ENCODE data around the gene CCDC170.
"Not testable (repeated sequence)": the region's sequence is repeated elsewhere in the genome, so short reads cannot be mapped to it uniquely, and the experiment has no call there.

CCDC170 gene

GRCh38 chr6:151501511-151502136 lies 7.8 kb downstream of the CCDC170 start:
- Histone ChIP-seq H3K9me3 (ENCODE audit: control insufficient read depth, insufficient read depth, low read length) (no peaks in the 10 kb centered on the region; the same call in 1 of the 2 replicates), H3K9ac (ENCODE audit: low read depth, low read length) (no peak overlapping the region), H3K36me3 (ENCODE audit: insufficient read depth, low read length) (no peaks in the 10 kb centered on the region), H3K4me1 (ENCODE audit: insufficient read depth, low read length) (peaks cover 18% of the 10 kb centered on the region)

DNA sequence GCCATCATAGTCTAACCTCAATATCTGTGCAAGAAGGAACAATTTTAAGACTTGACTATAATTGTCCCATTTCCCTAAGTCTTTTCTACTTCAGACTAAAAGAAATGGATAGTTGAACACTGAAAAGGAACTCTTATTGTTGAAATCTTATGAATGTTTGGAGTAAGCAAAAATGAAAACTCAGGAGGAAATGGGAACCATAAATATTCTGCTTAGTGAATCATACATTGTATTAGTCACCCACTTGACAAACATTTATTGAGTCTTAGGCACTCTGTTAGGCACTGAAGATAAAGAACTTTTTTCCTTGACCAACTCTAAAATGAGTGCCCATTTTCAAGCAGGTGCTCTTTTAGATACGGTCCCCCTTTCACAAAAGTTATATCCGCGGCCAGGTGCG lies 8.7 kb downstream of the CCDC170 start:
- no peaks in the 10 kb centered on the region for H3K36me3 ChIP-seq (ENCODE audit: insufficient read depth, low read length)
- no peaks in the 10 kb centered on the region; the same call in 1 of the 2 replicates for H3K9me3 ChIP-seq (ENCODE audit: control insufficient read depth, insufficient read depth, low read length)
- peaks cover 18% of the 10 kb centered on the region for H3K4me1 ChIP-seq (ENCODE audit: insufficient read depth, low read length)
- H3K9ac ChIP-seq (ENCODE audit: low read depth, low read length): no peak overlapping the region

DNA sequence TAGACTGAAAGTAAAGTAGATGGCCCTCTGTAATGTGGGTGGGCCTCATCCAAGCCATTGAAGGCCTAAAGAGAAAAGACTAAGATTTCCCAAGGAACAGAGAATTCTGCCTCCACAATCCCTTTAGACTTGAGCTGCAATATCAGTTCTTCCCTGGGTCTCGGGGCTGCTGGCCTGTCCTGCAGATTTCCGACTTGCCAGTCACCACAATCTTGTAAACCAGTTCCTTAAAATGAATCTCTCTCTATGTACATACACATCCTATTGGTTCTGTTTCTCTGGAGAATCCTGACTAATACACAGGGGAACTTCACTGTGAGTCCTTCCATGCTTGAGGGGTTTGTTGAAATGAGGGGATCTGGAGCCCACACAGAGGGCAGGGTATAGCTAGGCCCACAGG lies 12.9 kb downstream of the CCDC170 start:
- Histone ChIP-seq H3K36me3 (ENCODE audit: insufficient read depth, low read length) (no peaks in the 10 kb centered on the region), H3K4me1 (ENCODE audit: insufficient read depth, low read length) (peaks cover 17% of the 10 kb centered on the region), H3K9me3 (ENCODE audit: control insufficient read depth, insufficient read depth, low read length) (no peaks in the 10 kb centered on the region; the same call in 1 of the 2 replicates), H3K9ac (ENCODE audit: low read depth, low read length) (no peak overlapping the region)

DNA sequence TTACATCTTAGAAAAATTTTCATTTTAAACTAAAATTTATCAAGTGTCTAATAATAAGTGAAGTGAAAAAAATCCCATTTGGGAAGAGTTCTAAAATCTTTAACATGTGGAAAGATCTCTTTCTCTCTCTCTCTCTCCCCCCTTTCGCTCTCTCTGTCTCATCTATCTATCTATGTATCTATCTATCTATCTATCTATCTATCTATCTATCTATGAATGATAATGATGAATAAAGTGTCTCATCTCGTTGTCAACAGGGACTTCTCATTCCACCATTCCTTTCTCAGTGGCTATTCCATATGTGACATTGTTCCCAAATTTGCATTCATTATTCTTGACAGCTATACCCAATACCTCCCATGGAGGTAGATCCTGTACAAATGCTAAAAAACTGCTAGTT lies 15.2 kb downstream of the CCDC170 start:
- H3K9me3 ChIP-seq (ENCODE audit: control insufficient read depth, insufficient read depth, low read length): no peaks in the 10 kb centered on the region; the same call in 1 of the 2 replicates
- H3K4me1 ChIP-seq (ENCODE audit: insufficient read depth, low read length): peaks cover 14% of the 10 kb centered on the region
- H3K9ac ChIP-seq (ENCODE audit: low read depth, low read length): no peak overlapping the region
- H3K36me3 ChIP-seq (ENCODE audit: insufficient read depth, low read length): no peaks in the 10 kb centered on the region

DNA sequence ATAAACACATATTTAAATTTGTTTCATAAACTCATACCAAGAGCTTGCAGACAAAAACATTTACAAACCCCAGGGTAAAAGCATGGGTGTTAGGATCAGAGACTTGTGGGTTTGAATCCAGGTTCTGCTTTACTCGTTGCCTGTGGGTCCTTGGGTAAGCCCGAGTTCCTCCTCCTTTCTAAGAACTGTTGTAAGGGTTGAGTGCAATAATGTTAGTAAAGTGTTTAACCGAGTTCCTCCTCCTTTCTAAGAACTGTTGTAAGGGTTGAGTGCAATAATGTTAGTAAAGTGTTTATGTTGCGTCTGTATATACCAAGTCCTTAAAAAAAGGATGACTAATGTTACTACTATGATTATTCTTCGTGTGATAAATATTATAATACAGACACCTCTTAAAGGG lies 18.7 kb downstream of the CCDC170 start:
- Histone ChIP-seq H3K9ac (ENCODE audit: low read depth, low read length) (no peak overlapping the region), H3K9me3 (ENCODE audit: control insufficient read depth, insufficient read depth, low read length) (no peaks in the 10 kb centered on the region; the same call in 1 of the 2 replicates), H3K4me1 (ENCODE audit: insufficient read depth, low read length) (no peaks in the 10 kb centered on the region), H3K36me3 (ENCODE audit: insufficient read depth, low read length) (no peaks in the 10 kb centered on the region)

GRCh38 chr6:151514000-151514730 lies 20.3 kb downstream of the CCDC170 start:
- Histone ChIP-seq H3K9me3 (ENCODE audit: control insufficient read depth, insufficient read depth, low read length) (peaks cover 4% of the 10 kb centered on the region), H3K4me1 (ENCODE audit: insufficient read depth, low read length) (no peaks in the 10 kb centered on the region), H3K9ac (ENCODE audit: low read depth, low read length) (no peak overlapping the region), H3K36me3 (ENCODE audit: insufficient read depth, low read length) (no peaks in the 10 kb centered on the region)

DNA sequence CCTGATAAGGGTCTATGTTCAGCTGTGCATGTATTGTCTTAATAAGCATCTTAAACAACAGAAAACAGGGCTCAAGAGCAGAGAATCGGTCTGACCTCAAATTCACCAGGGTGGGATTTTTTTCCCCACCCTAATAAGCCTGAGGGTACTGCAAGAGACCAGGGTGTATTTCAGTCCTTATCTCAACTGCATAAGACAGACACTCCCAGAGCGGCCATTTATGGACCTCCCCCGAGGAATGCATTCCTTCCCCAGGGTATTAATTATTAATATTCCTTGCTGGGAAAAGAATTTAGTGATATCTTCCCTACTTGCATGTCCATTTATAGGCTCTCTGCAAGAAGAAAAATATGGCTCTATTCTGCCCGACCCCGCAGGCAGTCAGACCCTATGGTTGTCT lies 25.2 kb downstream of the CCDC170 start:
- H3K4me1 ChIP-seq (ENCODE audit: insufficient read depth, low read length); H3K9ac ChIP-seq (ENCODE audit: low read depth, low read length): not testable (repeated sequence)
- peaks cover 24% of the 10 kb centered on the region for H3K9me3 ChIP-seq (ENCODE audit: control insufficient read depth, insufficient read depth, low read length)

GRCh38 chr6:151523034-151523433 lies 29.2 kb downstream of the CCDC170 start:
- peaks cover 28% of the 10 kb centered on the region for H3K9me3 ChIP-seq (ENCODE audit: control insufficient read depth, insufficient read depth, low read length)
- no peaks in the 10 kb centered on the region for H3K36me3 ChIP-seq (ENCODE audit: insufficient read depth, low read length)
- H3K9ac ChIP-seq (ENCODE audit: low read depth, low read length): no peak overlapping the region
- H3K4me1 ChIP-seq (ENCODE audit: insufficient read depth, low read length): no peaks in the 10 kb centered on the region

More for the DNA sequence above, 25.2 kb downstream of the CCDC170 start:
- not testable (repeated sequence) for H3K36me3 ChIP-seq (ENCODE audit: insufficient read depth, low read length)

DNA sequence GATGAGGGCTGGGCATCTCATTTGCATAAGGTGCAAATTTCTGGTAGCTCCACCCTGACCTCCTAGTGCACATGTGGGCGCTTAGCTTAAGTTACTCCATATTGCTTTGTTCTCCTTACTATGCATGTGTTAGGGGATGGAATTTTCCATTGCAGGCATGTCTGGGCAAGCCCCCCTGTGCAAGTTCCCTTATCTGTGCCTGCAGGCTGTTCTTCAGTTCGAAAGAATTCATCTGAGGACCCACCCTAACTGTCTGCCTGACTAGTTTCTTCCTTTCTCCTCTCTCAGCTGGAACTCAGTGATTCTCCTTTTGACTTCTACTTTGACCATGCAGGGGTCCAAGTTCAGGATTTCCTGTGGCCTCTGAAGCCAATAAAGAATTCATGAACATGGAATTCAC lies 30.2 kb downstream of the CCDC170 start:
- H3K4me1 ChIP-seq (ENCODE audit: insufficient read depth, low read length): no peaks in the 10 kb centered on the region
- no peaks in the 10 kb centered on the region for H3K36me3 ChIP-seq (ENCODE audit: insufficient read depth, low read length)
- H3K9me3 ChIP-seq (ENCODE audit: control insufficient read depth, insufficient read depth, low read length): peaks cover 28% of the 10 kb centered on the region
- no peak overlapping the region for H3K9ac ChIP-seq (ENCODE audit: low read depth, low read length)

DNA sequence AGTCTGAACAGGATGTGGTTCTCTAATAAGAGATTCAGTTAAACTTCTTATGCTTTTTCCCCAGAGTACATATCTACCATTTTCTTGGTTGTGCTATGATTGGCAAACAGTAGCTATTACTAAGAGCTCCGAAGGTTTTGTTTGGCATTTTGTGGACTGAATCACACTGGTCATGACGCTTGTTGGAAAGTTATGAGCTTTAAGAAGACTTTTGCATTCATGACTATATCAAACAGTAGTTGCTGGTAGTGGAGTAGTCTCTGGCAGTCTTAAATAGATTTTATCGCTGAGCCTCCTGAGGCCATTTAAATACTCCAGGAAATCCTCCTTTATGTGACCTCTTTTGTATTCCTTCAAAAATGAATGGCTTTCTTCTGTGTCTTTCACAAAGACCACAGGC lies 40.8 kb downstream of the CCDC170 start:
- peaks cover 4% of the 10 kb centered on the region for H3K9me3 ChIP-seq (ENCODE audit: control insufficient read depth, insufficient read depth, low read length)
- no peaks in the 10 kb centered on the region for H3K4me1 ChIP-seq (ENCODE audit: insufficient read depth, low read length)
- H3K9ac ChIP-seq (ENCODE audit: low read depth, low read length): no peak overlapping the region
- no peaks in the 10 kb centered on the region for H3K36me3 ChIP-seq (ENCODE audit: insufficient read depth, low read length)

DNA sequence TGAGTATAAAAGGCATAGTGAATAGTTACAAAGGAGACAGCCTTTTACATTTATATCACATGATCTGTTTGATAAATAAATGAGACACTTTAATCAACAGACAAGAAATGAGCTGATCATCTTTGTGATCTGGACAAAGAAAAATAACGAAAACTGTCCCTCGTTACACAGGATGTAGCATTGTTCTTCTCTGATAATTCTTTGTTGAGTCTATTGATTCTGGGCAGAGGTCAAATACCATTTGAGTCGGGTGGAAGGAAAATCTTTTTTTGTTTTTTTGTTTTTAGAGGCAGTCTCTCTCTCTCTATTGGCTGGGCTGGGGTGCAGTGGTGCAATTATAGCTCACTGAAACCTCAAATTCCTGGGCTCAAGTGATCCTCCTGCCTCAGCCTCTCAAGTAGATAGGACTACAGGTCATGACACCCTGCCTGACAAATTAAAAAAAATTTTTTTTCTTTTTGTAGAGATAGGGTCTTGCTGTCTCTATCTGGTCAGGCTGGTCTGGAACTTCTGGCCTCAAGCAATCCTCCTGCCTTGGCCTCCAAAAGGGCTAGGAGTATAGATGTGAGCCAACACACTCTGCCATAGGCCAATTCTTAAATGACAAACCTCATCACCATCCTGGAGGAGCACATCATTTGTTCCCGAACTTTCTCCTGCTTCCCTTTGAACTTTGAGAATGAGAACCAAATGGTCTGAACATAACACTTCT lies 41.8 kb downstream of the CCDC170 start:
- Histone ChIP-seq H3K4me1 (ENCODE audit: insufficient read depth, low read length) (no peaks in the 10 kb centered on the region), H3K9ac (ENCODE audit: low read depth, low read length) (no peak overlapping the region)

DNA sequence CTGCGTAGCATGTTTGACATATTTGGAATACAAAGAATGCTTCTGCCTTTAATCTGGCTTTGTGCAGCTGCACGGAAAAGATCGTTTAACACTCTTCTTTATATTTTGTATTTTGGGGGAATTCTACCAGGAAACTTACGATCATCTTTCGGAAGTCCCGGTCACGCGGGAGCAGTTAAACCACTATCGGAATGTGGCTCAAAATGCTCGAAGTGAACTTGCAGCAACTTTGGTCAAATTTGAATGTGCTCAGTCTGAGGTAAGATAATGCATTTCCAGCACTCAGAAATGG lies 42.3 kb downstream of the CCDC170 start:
- Histone ChIP-seq H3K9me3 (ENCODE audit: control insufficient read depth, insufficient read depth, low read length) (peaks cover 5% of the 10 kb centered on the region; the same call in 1 of the 2 replicates), H3K36me3 (ENCODE audit: insufficient read depth, low read length) (no peaks in the 10 kb centered on the region), H3K9ac (ENCODE audit: low read depth, low read length) (no peak overlapping the region), H3K4me1 (ENCODE audit: insufficient read depth, low read length) (no peaks in the 10 kb centered on the region)

More for the DNA sequence above, 41.8 kb downstream of the CCDC170 start:
- H3K9me3 ChIP-seq (ENCODE audit: control insufficient read depth, insufficient read depth, low read length): peaks cover 5% of the 10 kb centered on the region; the same call in 1 of the 2 replicates
- H3K36me3 ChIP-seq (ENCODE audit: insufficient read depth, low read length): no peaks in the 10 kb centered on the region

DNA sequence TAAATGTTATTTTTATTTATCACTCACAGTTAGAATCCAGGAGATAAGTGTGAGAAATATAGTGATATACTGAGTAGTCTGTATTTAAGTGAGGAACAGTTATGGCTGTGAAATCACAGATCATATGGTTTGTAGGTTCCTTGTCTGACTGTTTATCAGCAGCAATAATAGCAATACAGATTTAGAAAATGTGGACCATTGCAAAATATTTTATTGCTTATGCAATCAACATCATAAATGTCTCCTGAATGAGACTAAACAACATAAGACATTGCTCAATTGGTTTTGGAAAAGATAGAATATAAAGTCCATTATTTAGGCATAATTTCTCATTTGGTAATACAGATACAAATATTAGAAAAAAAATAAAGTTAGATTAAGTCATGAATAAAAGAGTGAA lies 43.7 kb downstream of the CCDC170 start:
- peaks cover 5% of the 10 kb centered on the region; the same call in 1 of the 2 replicates for H3K9me3 ChIP-seq (ENCODE audit: control insufficient read depth, insufficient read depth, low read length)
- H3K36me3 ChIP-seq (ENCODE audit: insufficient read depth, low read length): no peaks in the 10 kb centered on the region
- H3K4me1 ChIP-seq (ENCODE audit: insufficient read depth, low read length): no peaks in the 10 kb centered on the region
- no peak overlapping the region for H3K9ac ChIP-seq (ENCODE audit: low read depth, low read length)

GRCh38 chr6:151539506-151540268 lies 45.9 kb downstream of the CCDC170 start:
- no peak overlapping the region for H3K9ac ChIP-seq (ENCODE audit: low read depth, low read length)
- no peaks in the 10 kb centered on the region for H3K4me1 ChIP-seq (ENCODE audit: insufficient read depth, low read length)
- peaks cover 5% of the 10 kb centered on the region; the same call in 1 of the 2 replicates for H3K9me3 ChIP-seq (ENCODE audit: control insufficient read depth, insufficient read depth, low read length)
- no peaks in the 10 kb centered on the region for H3K36me3 ChIP-seq (ENCODE audit: insufficient read depth, low read length)
